K562 (cell line): ENCODE results near the gene SLC39A13. TPM values are rescaled to one million over a fixed set of nuclear protein-coding genes. Genes with fewer than 3 reads are reported as not detected.

Experiments used
- ATAC-seq: fragments of 200-7000 bp; cut with Tn5 transposase; 3 replicates; pipeline ENCODE4 v1.9.1; 2020; ENCODE audit warnings: moderate library complexity
- BruUV-seq: library from RNA; stranded (reverse); fragments of 400-500 nt; replicated peaks from 2 replicates; lab custom pipeline; 2021; lab: Mats Ljungman, UMichigan
- CTCF ChIA-PET: fragments of 300-600 bp; formaldehyde crosslinking; extraction: SDS; loops from one replicate; lab custom pipeline; 2021; ENCODE audit warnings: low intra/inter-chr PET ratio; lab: Yijun Ruan, JAX
- POLR2A ChIA-PET: fragments of 300-600, 350-650 bp; sonication (Branson Sonifier 250); formaldehyde crosslinking; extraction: SDS; loops from one replicate; lab custom pipeline; 2021; ENCODE audit warnings: antibody characterized with exemption, inconsistent platforms; lab: Yijun Ruan, JAX
- DNase-seq, 4 experiments: peaks; one replicate each; pipeline versions ENCODE4 v3.0.0 to v3.0.0-alpha.2; 2011 to 2018; ENCODE audit warnings: low spot score in 3 of 4, mixed read lengths in 3 of 4; ENCODE audit errors: extremely low read depth in 1 of 4
- FAIRE-seq: peaks from 2 replicates; lab custom pipeline; 2011; peaks lifted over from hg19 to GRCh38; lab: Jason Lieb, UNC
- H2AFZ ChIP-seq: 2 replicates; pipeline ENCODE4 v1.6.0; 2011; ENCODE audit warnings: low read depth, low read length, control low read depth, inconsistent platforms
- H3K27ac ChIP-seq: fragments of 200-600 bp; 3 replicates; pipeline ENCODE4 v1.8.0; 2011; ENCODE audit warnings: low read depth, mild to moderate bottlenecking, control low read depth, inconsistent platforms, low read length, moderate library complexity, mixed read lengths; ENCODE audit errors: extremely low read depth
- H3K27me3 ChIP-seq, 2 experiments: fragments of 300-600 bp in 1 of 2; 2 replicates in 1 of 2; 3 replicates in 1 of 2; pipeline versions ENCODE4 v1.6.0 to v1.8.0; 2011; ENCODE audit warnings: inconsistent platforms in 2 of 2, low read length in 2 of 2, mild to moderate bottlenecking in 1 of 2, mixed read lengths in 1 of 2, moderate library complexity in 1 of 2; ENCODE audit not compliant: control insufficient read depth in 2 of 2, insufficient read depth in 2 of 2
- H3K36me3 ChIP-seq: fragments of 300-600 bp; 3 replicates; pipeline ENCODE4 v1.8.0; 2011; ENCODE audit warnings: mild to moderate bottlenecking, low read length, inconsistent platforms; ENCODE audit not compliant: control insufficient read depth, insufficient read depth
- H3K4me1 ChIP-seq, 2 experiments: fragments of 200-600 bp in 1 of 2; replicated peaks in 1 of 2; 2 replicates in 1 of 2; 3 replicates in 1 of 2; pipeline versions ENCODE4 v1.5.1 to v1.8.0; 2011; ENCODE audit warnings: inconsistent platforms in 2 of 2, low read length in 2 of 2, mild to moderate bottlenecking in 1 of 2, mixed read lengths in 1 of 2, moderate library complexity in 1 of 2; ENCODE audit not compliant: control insufficient read depth in 2 of 2, insufficient read depth in 2 of 2
- H3K4me2 ChIP-seq: 2 replicates; pipeline ENCODE4 v1.6.1; 2011; ENCODE audit warnings: low read length, control low read depth, inconsistent platforms, mixed read lengths; ENCODE audit not compliant: insufficient read depth
- H3K4me3 ChIP-seq: fragments of 200-600 bp; sonication (generic), shearing (Covaris generic); 2 replicates; pipeline ENCODE4 v1.5.1; 2016; ENCODE audit warnings: control low read depth, inconsistent platforms
- H3K79me2 ChIP-seq: fragments of 200-600 bp; 3 replicates; pipeline ENCODE4 v1.8.0; 2011; ENCODE audit warnings: low read length, inconsistent platforms; ENCODE audit not compliant: control insufficient read depth, insufficient read depth
- H3K9ac ChIP-seq, 2 experiments: 2 replicates each; pipeline versions ENCODE4 v1.6.0 to v1.6.1; 2011; ENCODE audit warnings: low read depth in 2 of 2, low read length in 2 of 2, control low read depth in 1 of 2, inconsistent platforms in 1 of 2, mild to moderate bottlenecking in 1 of 2, mixed read lengths in 1 of 2; ENCODE audit not compliant: insufficient read depth in 1 of 2
- H3K9me1 ChIP-seq: one replicate; pipeline ENCODE4 v1.6.0; 2011; ENCODE audit warnings: inconsistent platforms, mild to moderate bottlenecking, low read length, moderate library complexity; ENCODE audit not compliant: control insufficient read depth, insufficient read depth
- H3K9me3 ChIP-seq: replicated peaks from 2 replicates; pipeline ENCODE4 v1.5.1; 2011; ENCODE audit warnings: low read depth, low read length, inconsistent platforms; ENCODE audit not compliant: control insufficient read depth, insufficient read depth
- H4K20me1 ChIP-seq: replicated peaks from 2 replicates; pipeline ENCODE4 v1.6.1; 2011; ENCODE audit warnings: low read length, inconsistent platforms, mixed read lengths; ENCODE audit not compliant: control insufficient read depth, insufficient read depth
- BDP1 ChIP-seq: IDR thresholded peaks from 3 replicates; pipeline ENCODE4 v1.6.1; 2011; ENCODE audit not compliant: insufficient read length, insufficient read depth
- BHLHE40 ChIP-seq: IDR thresholded peaks from 2 replicates; pipeline ENCODE4 v1.6.1; 2011; ENCODE audit warnings: low read length, improper control_type of control experiment
- ELF1 ChIP-seq: fragments of 200-800 bp; sonication (Bioruptor generic); IDR thresholded peaks from 2 replicates; pipeline ENCODE4 v1.6.1; 2016; ENCODE audit warnings: missing genetic modification characterization, missing compliant biosample characterization
- ERF ChIP-seq: fragments of 450-650 bp; formaldehyde crosslinking; IDR thresholded peaks from 2 replicates; pipeline ENCODE4 v1.4.0; 2020; ENCODE audit warnings: mild to moderate bottlenecking, mixed read lengths
- EZH2 ChIP-seq: IDR thresholded peaks from 2 replicates; pipeline ENCODE4 v1.6.1; 2012; ENCODE audit warnings: low read depth, mild to moderate bottlenecking, inconsistent platforms, low read length, borderline replicate concordance
- GABPA ChIP-seq: fragments of 200-800 bp; sonication (Bioruptor generic); conservative IDR thresholded peaks from 2 replicates; pipeline ENCODE4 v1.6.1; 2016; ENCODE audit warnings: low read depth, missing genetic modification characterization, missing compliant biosample characterization
- HBP1 ChIP-seq: fragments of 450-650 bp; formaldehyde crosslinking; IDR thresholded peaks from 2 replicates; pipeline ENCODE4 v1.4.0; 2022; ENCODE audit warnings: missing genetic modification characterization
- HMBOX1 ChIP-seq: sonication (generic); IDR thresholded peaks from 2 replicates; pipeline ENCODE4 v1.6.1; 2016
- NR3C1 ChIP-seq: sonication (generic); formaldehyde crosslinking; IDR thresholded peaks from 2 replicates; pipeline ENCODE4 v1.8.1; 2022; ENCODE audit warnings: missing genetic modification reagents
- PML ChIP-seq: IDR thresholded peaks from 2 replicates; pipeline ENCODE4 v1.6.1; 2012; ENCODE audit warnings: low read length, inconsistent platforms
- POLR2AphosphoS5 ChIP-seq: IDR thresholded peaks from 2 replicates; pipeline ENCODE4 v1.6.1; 2011; ENCODE audit warnings: mild to moderate bottlenecking, low read depth, low read length, moderate library complexity; ENCODE audit not compliant: control insufficient read depth, insufficient read depth
- PPARD ChIP-seq: fragments of 250-450 bp; sonication (Bioruptor Pico); IDR thresholded peaks from 2 replicates; pipeline ENCODE4 v1.8.0; 2022; ENCODE audit warnings: inconsistent platforms, mild to moderate bottlenecking, moderate library complexity
- RNF2 ChIP-seq: sonication (generic); IDR thresholded peaks from 2 replicates; pipeline ENCODE4 v1.6.1; 2016
- SMARCE1 ChIP-seq: fragments of 450-650 bp; IDR thresholded peaks from 2 replicates; pipeline ENCODE4 v1.7.1; 2016; ENCODE audit warnings: mild to moderate bottlenecking
- STAT5A ChIP-seq: IDR thresholded peaks from 2 replicates; pipeline ENCODE4 v1.6.1; 2012; ENCODE audit warnings: low read length, inconsistent platforms, borderline replicate concordance
- TCF3 ChIP-seq: sonication (generic); formaldehyde crosslinking; IDR thresholded peaks from 2 replicates; pipeline ENCODE4 v1.4.0; 2020; ENCODE audit warnings: mild to moderate bottlenecking, missing genetic modification reagents
- VEZF1 ChIP-seq: fragments of 200-800 bp; sonication (Bioruptor generic); IDR thresholded peaks from 2 replicates; pipeline ENCODE4 v1.6.1; 2017; ENCODE audit warnings: missing genetic modification characterization, missing compliant biosample characterization
- ZNF766 ChIP-seq: fragments of 200-800 bp; sonication (Bioruptor generic); conservative IDR thresholded peaks from 2 replicates; pipeline ENCODE4 v1.6.1; 2016; ENCODE audit warnings: missing genetic modification characterization, missing compliant biosample characterization
- WGBS: fragments of 100-300 bp; shearing (Covaris generic); methylation state at CpG from one replicate; pipeline ENCODE4 v1.1.6; 2016; ENCODE audit warnings: low coverage, mixed read lengths; ENCODE audit not compliant: insufficient coverage; ENCODE audit errors: missing lambda C conversion rate; 5-methylcytosine and 5-hydroxymethylcytosine counted together
- in situ Hi-C: fragments of 300-500 bp; cut with MboI; formaldehyde crosslinking; loops from 4 replicates; pipeline ENCODE4 v1.15.0; 2018; ENCODE audit warnings: inconsistent platforms, mixed read lengths
- intact Hi-C: fragments of 100-400 bp; cut with micrococcal nuclease; formaldehyde crosslinking; loops from 2 replicates; pipeline ENCODE4 v1.14.2; 2022
- polyA plus RNA-seq, 8 experiments: library from polyadenylated mRNA; depleted of rRNA in 4 of 8; stranded (reverse) in 5 of 8; unstranded in 3 of 8; fragments of >200 nt; fragmentation: Nextera tagmentation in 2 of 8; fragmentation: Illumina TruSeq in 1 of 8; extraction: Ambion mirVana in 2 of 8; extraction: Trizol in 1 of 8; gene quantifications; 2 replicates each; pipeline versions ENCODE4 v1.2.1 to v1.2.3, GENCODE V29; 2011 to 2014; ENCODE audit warnings: inconsistent platforms in 1 of 8, missing spikeins in 1 of 8
- total RNA-seq, 7 experiments: library from RNA; depleted of rRNA in 6 of 7; stranded (reverse); fragments of >200 nt in 6 of 7; fragmentation: Illumina TruSeq in 2 of 7; extraction: Trizol in 2 of 7; gene quantifications; 2 replicates each; pipeline versions ENCODE4 v1.2.1 to v1.2.3, GENCODE V29; 2011 to 2021; ENCODE audit warnings: low replicate concordance in 1 of 7

Gene SLC39A13
- total and polyA plus RNA-seq, 9 of the 15 experiments (the other 6 are each of a cell fraction or from before 2014, with no cell fraction given): 0.17 to 15.9 (median 3.2) TPM

GRCh38 chr11:47377571-47378009 lies 30.8 kb upstream of the SLC39A13 start (continued):
- no peak for TF ChIP-seq ELF1
- TF ChIP-seq ERF (CRISPR knock-in tag): no peak
- TF ChIP-seq EZH2: no peak

GRCh38 chr11:47378010-47378835 lies 30.2 kb upstream of the SLC39A13 start, which contains the start of gene SPI1:
Gene SPI1 (minus strand): TSS chr11:47378547. CDS start chr11:47378353, 194 bp downstream.
- peak; percentile 85 for ATAC-seq
- 2% methylated on average over 31 of the region's 31 CpGs for WGBS
- ChIA-PET POLR2A (interaction anchor here (0.6 to 1.8 kb wide), 12 partner anchors 8 to 643 kb away, joined by 3 to 7 read pairs (median 3); no protein-coding TSS in a partner anchor), CTCF (no interaction called here)
- H3K79me2 ChIP-seq: peaks cover 26% of the 10 kb centered on the region
- peak within 1 kb of the TSS; percentile 86 for H3K27ac ChIP-seq
- H3K9me1 ChIP-seq: no peaks in the 10 kb centered on the region
- no peaks in the 10 kb centered on the region for H3K9me3 ChIP-seq
- peak; percentile 97 for FAIRE-seq
- in situ Hi-C loops (no loop called here), intact Hi-C loops (loop anchor here (10.0 kb wide), 1 partner anchor 237 kb away; no protein-coding TSS in a partner anchor)
- peak; percentile 88 to 95 (median 92) for DNase-seq
- H4K20me1 ChIP-seq: no peaks in the 10 kb centered on the region
- peak within 1 kb of the TSS; percentile 47 for H3K4me3 ChIP-seq
- H3K4me2 ChIP-seq: peak within 1 kb of the TSS; percentile 76
- H2AFZ ChIP-seq: peak within 1 kb of the TSS; percentile 81
- no peaks in the 10 kb centered on the region for H3K27me3 ChIP-seq
- TSS peak; percentile 56 for BruUV-seq
- H3K9ac ChIP-seq: peak within 1 kb of the TSS; percentile 82 to 93
- H3K4me1 ChIP-seq: peaks cover 37 to 53% of the 10 kb centered on the region in 2 experiments
- peaks cover 8% of the 10 kb centered on the region; the same call in 1 of the 3 replicates for H3K36me3 ChIP-seq
- TF ChIP-seq STAT5A: peak; percentile 82
- peak; percentile 84 for TF ChIP-seq PML
- peak; percentile 96 for TF ChIP-seq SMARCE1
- 0 out of 2 replicates have a peak, but pooled peaks have one; percentile 3 for TF ChIP-seq HBP1
- no peak for TF ChIP-seq BDP1
- TF ChIP-seq TCF3: peak; percentile 96
- peak; percentile 95 for TF ChIP-seq BHLHE40
- TF ChIP-seq RNF2: peak; percentile 86
- no peak for TF ChIP-seq HMBOX1
- TF ChIP-seq GABPA (tag): peak; percentile 66
- no peak for TF ChIP-seq PPARD
- TF ChIP-seq VEZF1 (CRISPR knock-in tag): peak; percentile 96
- peak; percentile 67; the same call in 1 of the 2 replicates for TF ChIP-seq ZNF766 (CRISPR knock-in tag)
- peak; percentile 92 for TF ChIP-seq POLR2AphosphoS5
- no peak for TF ChIP-seq NR3C1
